ENCODE measurements around the gene EEA1. TPM values are rescaled to one million over a fixed set of nuclear protein-coding genes. Genes with fewer than 3 reads are reported as not detected.

The EEA1 gene
- total RNA-seq, 1 donor from 2014 or later: 31.1 TPM

DNA sequence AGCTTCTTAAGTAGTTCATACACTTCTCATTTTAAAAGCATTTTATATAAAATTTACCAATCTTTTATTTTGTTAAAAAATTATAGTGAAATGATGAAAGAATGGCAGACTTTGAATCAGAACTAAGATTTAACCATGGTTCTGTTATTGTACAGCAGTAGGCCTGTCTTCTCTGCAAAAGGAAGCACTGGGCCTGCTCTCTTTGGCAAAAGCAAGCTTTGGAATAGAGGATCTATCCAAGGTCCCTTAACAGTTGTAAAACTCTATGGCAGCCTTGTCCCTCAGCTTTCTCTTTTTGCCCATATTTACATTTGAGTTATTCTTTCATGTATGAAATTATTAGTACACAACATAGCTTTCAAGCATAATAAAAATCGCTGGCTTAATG lies 143.5 kb downstream of the EEA1 start:
- peaks cover 9% of the 10 kb centered on the region for H3K4me1 Mint-ChIP-seq (ENCODE audit: unreplicated experiment)
- TF ChIP-seq, protein P1, sequence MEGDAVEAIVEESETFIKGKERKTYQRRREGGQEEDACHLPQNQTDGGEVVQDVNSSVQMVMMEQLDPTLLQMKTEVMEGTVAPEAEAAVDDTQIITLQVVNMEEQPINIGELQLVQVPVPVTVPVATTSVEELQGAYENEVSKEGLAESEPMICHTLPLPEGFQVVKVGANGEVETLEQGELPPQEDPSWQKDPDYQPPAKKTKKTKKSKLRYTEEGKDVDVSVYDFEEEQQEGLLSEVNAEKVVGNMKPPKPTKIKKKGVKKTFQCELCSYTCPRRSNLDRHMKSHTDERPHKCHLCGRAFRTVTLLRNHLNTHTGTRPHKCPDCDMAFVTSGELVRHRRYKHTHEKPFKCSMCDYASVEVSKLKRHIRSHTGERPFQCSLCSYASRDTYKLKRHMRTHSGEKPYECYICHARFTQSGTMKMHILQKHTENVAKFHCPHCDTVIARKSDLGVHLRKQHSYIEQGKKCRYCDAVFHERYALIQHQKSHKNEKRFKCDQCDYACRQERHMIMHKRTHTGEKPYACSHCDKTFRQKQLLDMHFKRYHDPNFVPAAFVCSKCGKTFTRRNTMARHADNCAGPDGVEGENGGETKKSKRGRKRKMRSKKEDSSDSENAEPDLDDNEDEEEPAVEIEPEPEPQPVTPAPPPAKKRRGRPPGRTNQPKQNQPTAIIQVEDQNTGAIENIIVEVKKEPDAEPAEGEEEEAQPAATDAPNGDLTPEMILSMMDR (IDR thresholded peaks at IDR 0.05): no peak
- peaks cover 5% of the 10 kb centered on the region for H3K9me3 Mint-ChIP-seq (ENCODE audit: unreplicated experiment)
- H3K36me3 Mint-ChIP-seq (ENCODE audit: unreplicated experiment): peaks cover 24% of the 10 kb centered on the region
- no peak for DNase-seq (ENCODE audit: extremely low spot score, unreplicated experiment)
- H3K27me3 Mint-ChIP-seq (ENCODE audit: unreplicated experiment): no peaks in the 10 kb centered on the region
- no peak overlapping the region for H3K4me3 Mint-ChIP-seq (ENCODE audit: unreplicated experiment)
- H3K27ac Mint-ChIP-seq (ENCODE audit: unreplicated experiment): peak overlapping the region; percentile 8

DNA sequence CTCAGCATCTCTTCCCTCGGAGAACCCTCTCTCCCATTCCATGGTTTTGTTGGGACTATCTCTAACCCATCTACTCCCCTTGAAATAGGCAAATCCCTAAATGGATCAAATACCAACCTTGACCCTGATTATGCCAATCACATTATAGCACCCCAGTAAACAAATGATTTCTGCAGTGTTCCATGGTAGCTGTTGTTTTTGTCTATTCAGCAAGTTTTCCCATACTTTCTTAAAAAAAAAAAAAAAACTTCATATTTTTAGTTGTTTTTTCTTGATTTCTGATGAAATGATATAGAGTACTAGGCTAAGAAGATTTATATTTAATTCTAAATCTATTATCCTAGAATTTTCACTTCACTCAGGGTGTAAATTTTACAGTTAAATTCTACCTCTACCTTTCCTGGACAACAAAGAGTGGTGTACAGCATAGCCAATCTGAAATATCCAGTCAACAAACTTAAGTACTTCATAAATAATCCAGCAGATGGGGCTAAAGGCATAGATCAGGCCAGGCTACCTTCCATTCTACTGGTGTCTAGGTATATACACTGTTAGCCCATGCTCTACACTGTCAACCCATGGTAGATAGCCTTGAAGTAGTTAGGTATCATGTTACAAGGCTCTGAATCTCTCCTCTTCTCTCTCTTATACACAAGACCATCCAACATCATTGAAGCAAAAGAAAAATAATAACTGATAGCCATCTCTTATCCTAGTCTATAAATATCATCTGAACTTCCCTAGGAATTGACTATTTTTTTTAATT lies 144.1 kb downstream of the EEA1 start:
- H3K4me3 Mint-ChIP-seq (ENCODE audit: unreplicated experiment): no peak overlapping the region
- no peaks in the 10 kb centered on the region for H3K27me3 Mint-ChIP-seq (ENCODE audit: unreplicated experiment)
- DNase-seq (ENCODE audit: extremely low spot score, unreplicated experiment): no peak
- peak overlapping the region; percentile 45 for H3K27ac Mint-ChIP-seq (ENCODE audit: unreplicated experiment)
- no peaks in the 10 kb centered on the region for H3K9me3 Mint-ChIP-seq (ENCODE audit: unreplicated experiment)
- H3K36me3 Mint-ChIP-seq (ENCODE audit: unreplicated experiment): peaks cover 18% of the 10 kb centered on the region
- H3K4me1 Mint-ChIP-seq (ENCODE audit: unreplicated experiment): peaks cover 9% of the 10 kb centered on the region
- TF ChIP-seq, protein P1 (IDR thresholded peaks at IDR 0.05): peak; percentile 65

GRCh38 chr12:92784356-92784755 lies 144.7 kb downstream of the EEA1 start:
- Mint-ChIP-seq H3K4me1 (ENCODE audit: unreplicated experiment) (peaks cover 9% of the 10 kb centered on the region), H3K27ac (ENCODE audit: unreplicated experiment) (peak overlapping the region; percentile 45), H3K36me3 (ENCODE audit: unreplicated experiment) (peaks cover 17% of the 10 kb centered on the region), H3K27me3 (ENCODE audit: unreplicated experiment) (no peaks in the 10 kb centered on the region), H3K4me3 (ENCODE audit: unreplicated experiment) (no peak overlapping the region), H3K9me3 (ENCODE audit: unreplicated experiment) (no peaks in the 10 kb centered on the region)
- TF ChIP-seq, protein P1 (IDR thresholded peaks at IDR 0.05): no peak
- no peak for DNase-seq (ENCODE audit: extremely low spot score, unreplicated experiment)

DNA sequence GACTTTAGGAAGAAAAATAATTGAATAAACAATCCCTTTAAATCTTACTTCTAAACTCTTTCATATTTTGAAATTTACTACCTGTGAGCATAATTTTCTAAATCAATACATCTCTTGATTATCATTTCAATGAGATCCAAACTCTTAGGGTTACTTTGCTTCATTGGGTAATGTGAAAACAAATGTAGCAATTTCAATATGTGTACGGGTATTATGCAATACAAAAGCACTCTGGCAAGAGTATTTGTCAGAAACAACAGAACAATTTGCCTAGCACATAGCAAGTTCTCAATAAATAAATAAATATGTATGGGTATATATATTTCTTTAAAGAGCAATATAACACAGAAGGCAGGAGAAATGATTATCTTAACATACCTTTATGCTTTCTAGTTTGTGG lies 149.2 kb downstream of the EEA1 start:
- TF ChIP-seq, protein P1 (IDR thresholded peaks at IDR 0.05): no peak
- no peaks in the 10 kb centered on the region for H3K27me3 Mint-ChIP-seq (ENCODE audit: unreplicated experiment)
- peaks cover 27% of the 10 kb centered on the region for H3K36me3 Mint-ChIP-seq (ENCODE audit: unreplicated experiment)
- peaks cover 14% of the 10 kb centered on the region for H3K4me1 Mint-ChIP-seq (ENCODE audit: unreplicated experiment)
- no peak for DNase-seq (ENCODE audit: extremely low spot score, unreplicated experiment)
- no peaks in the 10 kb centered on the region for H3K9me3 Mint-ChIP-seq (ENCODE audit: unreplicated experiment)
- no peak overlapping the region for H3K4me3 Mint-ChIP-seq (ENCODE audit: unreplicated experiment)
- H3K27ac Mint-ChIP-seq (ENCODE audit: unreplicated experiment): no peak overlapping the region

GRCh38 chr12:92778525-92778924 lies 150.6 kb downstream of the EEA1 start:
- H3K4me3 Mint-ChIP-seq (ENCODE audit: unreplicated experiment): no peak overlapping the region
- H3K4me1 Mint-ChIP-seq (ENCODE audit: unreplicated experiment): peaks cover 7% of the 10 kb centered on the region
- no peak for DNase-seq (ENCODE audit: extremely low spot score, unreplicated experiment)
- no peaks in the 10 kb centered on the region for H3K27me3 Mint-ChIP-seq (ENCODE audit: unreplicated experiment)
- peaks cover 27% of the 10 kb centered on the region for H3K36me3 Mint-ChIP-seq (ENCODE audit: unreplicated experiment)
- H3K27ac Mint-ChIP-seq (ENCODE audit: unreplicated experiment): no peak overlapping the region
- TF ChIP-seq, protein P1 (IDR thresholded peaks at IDR 0.05): no peak
- no peaks in the 10 kb centered on the region for H3K9me3 Mint-ChIP-seq (ENCODE audit: unreplicated experiment)
